Upper lobe of left lung (tissue), 4 donors: Measurements from ENCODE around the gene HIVEP3.
A peak's percentile ranks its signal among the peaks of the same experiment; 100 is the strongest.

ENCODE experiments used
- CTCF ChIP-seq, 6 experiments: fragments of 450-650 bp in 4 of 6; fragments of 200-600 bp in 2 of 6; sonication (generic) in 2 of 6; IDR thresholded peaks; one replicate each; pipeline ENCODE4 v1.5.1; 2016 to 2019; ENCODE audit warnings: antibody characterized with exemption in 6 of 6
- EP300 ChIP-seq, 4 donors: sonication (generic); formaldehyde crosslinking; IDR thresholded peaks; one replicate each; pipeline ENCODE4 v1.5.1; 2017; ENCODE audit warnings: antibody characterized with exemption in 4 of 4, control low read depth in 2 of 4
- POLR2A ChIP-seq, 4 donors: fragments of 450-650 bp; IDR thresholded peaks; one replicate each; pipeline ENCODE4 v1.5.1; 2016 to 2017; ENCODE audit warnings: antibody characterized with exemption in 4 of 4, mild to moderate bottlenecking in 2 of 4
- POLR2AphosphoS5 ChIP-seq, 2 donors: sonication (generic); formaldehyde crosslinking; IDR thresholded peaks; one replicate each; pipeline ENCODE4 v1.5.1; 2017; ENCODE audit warnings: antibody characterized with exemption in 2 of 2

DNA sequence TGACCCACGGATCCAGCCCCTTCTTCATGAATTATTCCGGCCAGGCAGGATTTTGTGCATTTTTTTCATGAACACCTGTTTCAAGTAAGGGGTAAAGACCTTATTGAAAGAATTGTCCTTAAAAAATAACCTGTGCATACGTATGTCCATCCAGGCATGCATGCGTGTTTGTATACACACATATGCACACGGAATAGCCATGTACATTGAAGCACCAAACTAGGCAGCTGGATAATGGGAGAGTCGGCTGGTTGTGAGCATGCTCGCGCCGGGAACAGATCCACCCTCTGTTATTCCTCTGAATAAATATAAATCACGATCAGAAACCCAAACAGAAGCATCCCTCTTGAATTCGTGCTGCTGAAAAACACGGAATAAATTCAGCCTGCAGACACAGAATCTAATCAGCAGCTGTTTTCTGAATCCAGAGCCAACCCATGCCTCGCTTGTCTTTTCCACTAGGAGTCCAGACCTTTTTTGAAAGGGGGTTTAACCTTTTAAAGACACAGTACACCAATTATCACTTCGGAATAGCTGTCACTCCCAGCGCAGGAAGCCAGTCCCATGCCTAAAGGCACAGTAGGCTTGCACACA, at the start of gene HIVEP3:
- TF ChIP-seq CTCF (IDR thresholded peaks at IDR 0.05) (peak in 3 of 6 experiments; percentile 11 to 36 (median 26)), EP300 (IDR thresholded peaks at IDR 0.05) (no peak), POLR2A (IDR thresholded peaks at IDR 0.05) (no peak), POLR2AphosphoS5 (IDR thresholded peaks at IDR 0.05) (no peak)
